Measurements from ENCODE around the gene MTHFD1L.

DNA sequence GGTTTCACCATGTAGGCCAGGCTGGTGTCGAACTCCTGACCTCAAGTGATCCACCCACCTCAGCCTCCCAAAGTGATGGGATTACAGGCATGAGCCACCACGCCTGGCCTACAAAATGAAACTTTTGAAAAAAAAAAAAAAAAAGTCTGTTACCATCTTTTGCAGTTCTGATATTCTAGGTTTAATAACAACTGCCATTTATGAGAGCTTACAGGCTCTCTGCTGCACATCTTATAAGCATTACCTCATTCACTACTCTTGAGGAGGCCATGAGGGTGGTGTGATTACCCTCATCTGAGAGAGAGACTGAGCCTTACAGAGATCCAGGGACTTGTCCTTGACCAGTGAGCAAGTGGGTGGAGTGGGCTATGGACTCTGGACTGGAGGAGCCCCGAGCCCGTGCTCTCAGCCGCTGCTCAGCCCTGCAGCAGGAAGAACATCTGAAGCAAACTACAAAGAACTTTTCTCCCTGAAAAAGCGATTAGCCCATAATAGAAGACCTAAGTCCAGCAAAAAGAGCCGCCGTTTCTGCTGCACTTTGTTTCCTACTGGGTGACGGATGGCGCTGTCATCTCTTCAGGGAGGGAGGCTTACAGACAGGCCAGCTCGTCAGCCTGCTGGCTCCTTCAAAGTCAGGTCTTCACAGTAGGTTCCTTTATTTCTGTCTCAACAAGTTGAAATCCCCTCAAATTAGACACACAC lies 254.5 kb downstream of the MTHFD1L start:
- TF ChIP-seq CTCF (IDR thresholded peaks at IDR 0.05) (peak in 1 of 6 experiments; percentile 4), POLR2A (IDR thresholded peaks at IDR 0.05) (peak; percentile 20 to 37)

Measured in Peyer's patch (tissue), 4 donors.